Fibroblast of villous mesenchyme (primary cell): ENCODE results near the gene CCL23. TPM values are rescaled to one million over a fixed set of nuclear protein-coding genes. Genes with fewer than 3 reads are reported as not detected.
A peak's percentile ranks its signal among the peaks of the same experiment; 100 is the strongest.

Source experiments
- DNase-seq: peaks from one replicate; pipeline ENCODE4 v3.0.0-alpha.2; 2010; ENCODE audit warnings: low read depth
- H3K4me3 ChIP-seq: 2 replicates; pipeline ENCODE4 v1.5.1; 2011; ENCODE audit warnings: low read depth, mild to moderate bottlenecking, low read length
- CTCF ChIP-seq: IDR thresholded peaks from 2 replicates; pipeline ENCODE4 v1.5.1; 2012; ENCODE audit warnings: low read depth, mild to moderate bottlenecking, low read length; ENCODE audit not compliant: insufficient read depth
- total RNA-seq: library from RNA; depleted of rRNA; stranded (reverse); fragments of >200 nt; gene quantifications from 2 replicates; pipeline ENCODE4 v1.2.3, GENCODE V29; 2012

Gene CCL23
- total RNA-seq, 1 donor = not detected

DNA sequence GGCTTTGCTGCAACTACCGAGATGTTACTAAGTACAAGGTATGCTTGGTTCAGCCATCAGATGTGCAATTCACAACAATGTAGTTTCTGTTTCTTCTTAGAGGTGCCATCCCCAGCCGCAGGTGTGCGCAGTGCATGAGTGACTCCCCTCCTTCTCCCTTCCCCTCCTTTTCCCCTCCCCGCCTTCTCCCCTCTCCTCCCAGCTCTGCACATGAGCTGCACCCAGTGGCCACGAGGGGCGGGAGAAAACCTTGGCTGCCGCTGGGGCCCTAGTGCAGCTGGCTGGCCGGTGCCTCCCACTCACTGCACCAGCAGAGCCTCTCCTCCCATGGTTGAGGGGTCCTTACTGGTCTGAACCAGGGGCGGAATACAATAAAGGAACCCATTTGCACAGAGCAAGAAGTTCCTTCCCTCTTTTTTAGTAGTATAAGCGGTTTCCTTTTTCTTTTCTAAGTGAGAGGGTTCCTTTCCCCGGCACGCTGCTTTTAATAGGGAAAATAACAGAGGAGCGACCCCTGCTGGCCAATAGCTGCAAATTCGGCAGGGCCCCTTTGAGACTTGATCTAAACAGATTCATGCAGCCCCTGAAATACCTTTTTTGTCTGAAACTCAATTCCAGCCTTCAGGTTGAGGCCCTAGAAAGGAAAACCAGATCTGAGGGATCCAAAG, 8.6 kb downstream of the CCL23 start:
- peak; percentile 22 for DNase-seq
- TF ChIP-seq CTCF = peak; percentile 60
- no peak overlapping the region for H3K4me3 ChIP-seq

DNA sequence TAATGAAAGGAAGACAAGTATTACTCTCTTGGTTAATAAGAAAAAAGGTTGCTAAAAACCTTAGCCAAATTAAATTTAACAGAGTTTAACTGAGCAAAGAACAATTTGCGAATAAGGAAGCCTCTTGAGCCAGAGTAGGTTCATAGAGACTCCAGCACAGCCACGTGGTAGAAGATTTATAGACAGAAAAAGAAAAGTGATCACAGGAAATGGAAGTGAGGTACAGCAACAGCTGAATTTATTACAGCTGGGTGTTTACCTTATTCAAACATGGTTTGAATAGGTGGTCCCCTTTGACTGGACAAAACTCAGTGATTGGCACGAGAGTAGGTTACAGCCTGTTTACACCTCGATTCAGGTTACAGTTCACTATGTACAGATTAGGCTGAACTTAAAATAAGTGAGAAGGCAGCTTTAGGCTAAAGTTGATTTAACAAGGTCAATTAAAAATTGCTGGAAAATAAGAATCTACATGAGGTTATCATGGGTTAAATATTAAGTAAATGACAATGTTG, 13.1 kb downstream of the CCL23 start:
- DNase-seq = no peak
- no peak overlapping the region for H3K4me3 ChIP-seq
- TF ChIP-seq CTCF = no peak

GRCh38 chr17:36002631-36003030, 15.1 kb downstream of the CCL23 start:
- no peak overlapping the region for H3K4me3 ChIP-seq
- DNase-seq = no peak
- no peak for TF ChIP-seq CTCF

- H3K4me3 ChIP-seq = no peak overlapping the region
- DNase-seq = no peak
- no peak for TF ChIP-seq CTCF
Observed at GRCh38 chr17:36001862-36002603, 15.7 kb downstream of the CCL23 start.

DNA sequence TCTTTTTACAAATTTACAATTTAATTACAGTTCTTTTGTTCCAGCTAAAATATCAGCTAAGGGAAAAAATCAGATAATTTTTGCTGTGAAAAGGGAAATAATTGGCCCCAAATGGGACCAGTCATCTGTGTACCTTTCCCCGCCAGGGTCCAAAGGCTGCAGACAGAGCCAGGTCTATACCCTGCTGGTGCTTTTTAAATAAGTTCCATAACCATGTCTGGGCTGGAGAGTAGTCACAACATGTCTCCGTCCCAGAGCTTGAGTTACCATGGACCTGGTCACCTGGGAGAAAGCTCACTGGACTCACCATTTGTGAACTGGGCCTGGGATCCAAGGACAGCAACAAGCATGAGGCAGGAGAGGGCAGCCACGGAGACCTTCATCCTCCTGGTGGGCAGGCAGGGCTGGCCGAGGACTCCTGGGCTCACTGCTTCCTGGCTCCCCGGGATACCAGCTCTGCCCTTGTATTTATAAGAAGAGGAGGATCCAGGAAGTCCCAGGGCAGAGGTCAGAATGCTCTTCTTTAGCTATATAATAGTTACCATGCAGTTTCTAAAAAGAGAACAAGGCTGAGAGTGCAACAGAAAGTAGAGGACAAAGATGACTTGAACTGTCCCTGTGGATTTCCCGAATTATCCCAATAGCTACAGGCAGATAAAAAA, 16.5 kb downstream of the CCL23 start, which contains the start of gene CCL15:
CCL15 (minus strand) TSS at position 444 of the 662 bp plus-strand sequence; CDS start at position 383, 61 bp downstream.
- H3K4me3 ChIP-seq = no peak within 1 kb of the TSS
- no peak for DNase-seq
- no peak for TF ChIP-seq CTCF

- no peak for DNase-seq
- TF ChIP-seq CTCF = no peak
- no peak overlapping the region for H3K4me3 ChIP-seq
Observed at GRCh38 chr17:36000732-36001109, 17.1 kb downstream of the CCL23 start.
